A204.1 (cell line): ENCODE results near the gene ACOT7.
"Not testable (repeated sequence)": the region's sequence is repeated elsewhere in the genome, so short reads cannot be mapped to it uniquely, and the experiment has no call there.

Experiments
- FAIRE-seq: peaks from 2 replicates; lab custom pipeline; 2012; peaks lifted over from hg19 to GRCh38; lab: Jason Lieb, UNC

ACOT7 gene

DNA sequence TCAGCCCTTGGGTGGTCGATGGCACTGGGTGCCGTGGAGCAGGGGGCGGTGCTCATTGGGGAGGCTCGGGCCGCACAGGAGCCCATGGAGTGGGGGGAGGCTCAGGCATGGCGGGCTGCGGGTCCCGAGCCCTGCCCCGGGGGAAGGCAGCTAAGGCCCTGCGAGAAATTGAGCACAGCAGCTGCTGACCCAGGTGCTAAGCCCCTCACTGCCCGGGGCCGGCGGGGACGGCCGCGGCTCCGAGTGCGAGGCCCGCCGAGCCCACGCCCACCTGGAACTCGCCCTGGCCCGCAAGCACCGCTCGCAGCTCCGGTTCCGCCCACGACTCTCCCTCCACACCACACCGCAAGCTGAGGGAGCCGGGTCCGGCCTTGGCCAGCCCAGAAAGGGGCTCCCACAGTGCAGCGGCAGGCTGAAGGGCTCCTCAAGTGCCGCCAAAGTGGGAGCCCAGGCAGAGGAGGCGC is 2.2 kb upstream of the ACOT7 start:
- FAIRE-seq, result not testable (repeated sequence)

DNA sequence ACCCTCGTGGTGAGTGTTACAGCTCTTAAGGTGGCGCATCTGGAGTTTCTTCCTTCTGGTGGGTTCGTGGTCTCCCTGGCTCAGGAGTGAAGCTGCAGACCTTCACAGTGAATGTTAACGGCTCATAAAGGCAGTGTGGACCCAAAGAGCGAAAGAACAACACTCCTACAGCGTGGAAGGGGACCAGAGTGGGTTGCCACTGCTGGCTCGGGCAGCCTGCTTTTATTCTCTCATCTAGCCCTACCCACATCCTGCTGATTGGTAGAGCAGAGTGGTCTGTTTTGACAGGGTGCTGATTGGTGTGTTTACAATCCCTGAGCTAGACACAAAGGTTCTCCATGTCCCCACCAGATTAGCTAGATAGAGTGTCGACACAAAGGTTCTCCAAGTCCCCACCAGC is 1.6 kb upstream of the ACOT7 start:
- FAIRE-seq, result not testable (repeated sequence)

DNA sequence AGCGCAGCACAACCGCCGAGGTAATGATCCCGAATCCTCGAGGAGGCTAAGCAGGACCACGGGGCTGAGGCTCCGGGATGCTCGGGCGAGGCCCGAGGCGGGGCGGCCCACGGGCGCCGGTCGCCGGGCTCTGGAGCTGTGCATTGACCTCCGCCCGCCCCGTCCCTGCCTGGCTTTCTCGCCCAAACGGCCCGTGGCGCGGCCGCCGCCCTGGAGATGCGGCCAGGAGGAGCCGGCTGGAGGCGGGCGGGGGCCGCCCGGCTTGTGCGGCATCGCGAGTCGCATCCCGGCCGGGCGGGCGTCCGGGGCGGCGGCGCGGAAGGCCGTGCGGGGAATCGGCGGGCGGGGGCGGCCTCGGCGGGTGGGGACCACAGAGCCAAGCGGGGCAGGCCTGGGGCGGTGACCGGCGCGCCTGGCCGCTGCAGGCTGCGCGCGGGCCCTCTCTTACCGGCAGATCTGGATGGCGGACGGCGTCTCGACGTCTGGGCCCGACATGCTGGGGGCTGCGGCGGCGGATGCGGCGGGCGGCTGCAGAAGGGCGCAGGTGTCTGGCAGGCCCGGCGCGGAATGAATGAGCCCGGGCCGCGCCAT is 663 bp downstream of the ACOT7 start:
- no peak for FAIRE-seq

DNA sequence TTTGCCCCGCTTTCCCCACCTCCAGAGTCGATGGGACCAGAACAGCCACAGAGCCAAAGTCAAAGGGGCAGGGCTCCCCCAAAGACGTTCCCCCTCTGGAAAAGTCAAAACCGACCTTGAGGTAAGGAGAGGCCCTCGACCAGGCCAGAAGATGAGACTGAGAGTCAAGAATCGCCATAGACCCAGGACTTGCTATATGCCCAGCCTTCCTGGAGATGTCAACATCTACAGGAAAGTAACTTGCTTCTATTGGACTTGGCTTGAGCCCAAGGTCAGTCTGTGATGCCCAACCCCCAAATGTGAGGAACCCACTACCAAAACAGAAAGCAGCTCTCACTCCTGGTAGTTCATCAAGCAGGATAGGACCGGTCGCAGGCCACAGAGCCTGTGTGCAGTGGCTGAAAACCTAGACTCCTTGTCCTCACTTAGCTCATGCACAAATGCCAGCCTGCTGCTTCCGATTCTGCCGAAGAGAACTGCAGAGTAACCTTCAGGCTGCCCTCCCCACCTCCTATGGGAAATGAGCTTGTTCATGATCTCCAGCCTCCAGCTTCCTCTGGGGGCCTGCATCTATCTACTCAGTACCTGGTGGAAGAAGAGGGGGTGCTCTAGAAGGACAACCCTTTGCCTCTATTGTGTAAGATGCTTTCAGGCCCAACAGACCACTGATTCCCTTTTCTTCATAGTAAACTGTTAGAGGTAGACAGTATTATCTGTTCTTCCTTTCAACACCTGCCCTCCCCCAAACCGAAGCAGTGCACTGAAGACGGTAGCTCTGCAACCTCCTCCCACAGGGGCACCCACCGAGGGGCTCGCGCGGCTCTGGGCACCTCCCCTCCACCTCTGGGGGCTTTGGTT is 1.4 kb downstream of the ACOT7 start:
- no peak for FAIRE-seq

DNA sequence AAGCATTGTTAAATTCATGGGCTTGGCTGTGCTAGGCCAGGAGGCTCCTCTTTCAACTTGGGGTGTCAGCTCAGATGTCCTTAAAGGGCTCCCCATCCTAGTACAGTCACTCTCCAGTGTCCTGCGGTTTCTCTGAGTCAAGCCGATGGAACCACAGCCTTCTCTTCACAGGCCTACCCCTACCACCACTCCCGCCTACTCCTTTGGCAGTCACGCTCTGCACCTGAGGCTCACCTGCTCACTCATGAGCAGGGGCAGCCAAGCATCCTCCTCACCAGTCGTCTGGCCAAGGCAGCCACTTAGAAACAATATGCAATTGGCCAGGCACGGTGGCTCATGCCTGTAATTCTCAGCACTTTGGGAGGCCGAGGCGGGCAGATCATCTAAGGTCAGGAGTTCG is 3.6 kb downstream of the ACOT7 start:
- no peak for FAIRE-seq

DNA sequence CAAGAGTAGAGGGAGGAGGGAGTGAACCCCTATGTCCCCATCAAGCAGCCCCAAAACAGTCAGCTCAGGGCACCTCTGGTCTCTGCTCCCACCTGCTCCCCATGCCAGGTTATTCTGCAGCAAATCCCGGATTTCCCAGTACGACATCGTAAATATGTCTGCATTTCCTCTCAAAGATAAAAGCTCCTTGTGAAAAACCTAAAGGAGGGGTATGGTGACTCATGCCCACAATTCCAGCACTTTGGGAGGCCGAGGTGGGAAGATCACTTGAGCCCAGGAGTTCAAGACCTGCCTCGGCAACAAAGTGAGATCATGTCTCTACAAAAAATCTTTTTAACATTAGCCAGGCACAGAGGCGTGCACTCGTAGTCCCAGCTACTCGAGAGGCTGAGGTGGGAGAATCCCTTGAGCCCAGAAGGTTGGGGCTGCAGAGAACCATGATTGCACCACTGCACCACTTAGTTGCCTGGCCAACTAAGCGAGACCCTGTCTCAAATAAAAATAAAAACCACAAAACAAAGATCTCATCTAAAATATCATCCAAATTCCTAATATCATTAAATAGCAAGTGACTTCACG is 7.1 kb downstream of the ACOT7 start:
- no peak for FAIRE-seq

DNA sequence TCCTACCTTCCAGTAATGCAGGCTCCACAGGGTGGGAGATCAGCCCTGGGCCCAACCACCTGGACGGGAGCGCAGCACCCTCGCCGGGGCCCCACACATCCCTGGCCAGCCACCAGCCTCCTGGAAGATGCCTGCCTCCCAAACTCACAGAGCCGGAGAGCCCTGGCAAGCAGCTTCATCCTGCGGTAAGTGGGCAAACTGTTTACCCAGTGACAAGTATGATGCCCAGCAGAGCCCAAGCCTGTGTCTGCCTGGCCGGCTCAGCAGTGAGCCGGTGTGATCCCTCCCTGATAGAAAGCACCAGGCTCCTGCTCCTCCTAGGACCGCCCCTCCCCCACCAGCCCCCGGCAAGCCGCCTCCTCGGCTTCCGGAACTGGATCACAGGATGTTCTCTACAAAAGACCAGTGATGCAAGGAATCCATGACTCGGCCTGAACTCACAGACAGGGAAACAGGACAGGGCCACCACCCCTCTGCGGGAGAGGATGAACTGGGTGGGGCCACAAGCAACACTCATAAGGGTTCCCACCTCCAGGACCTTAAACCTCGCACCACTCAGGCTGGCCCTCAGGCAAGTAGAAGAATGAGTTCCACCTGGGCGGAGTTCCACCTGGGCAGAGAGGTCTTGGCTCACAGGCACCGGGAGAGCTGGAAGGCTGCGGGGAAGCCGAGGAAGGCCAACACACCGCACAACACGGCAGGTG is 7.9 kb downstream of the ACOT7 start:
- no peak for FAIRE-seq

DNA sequence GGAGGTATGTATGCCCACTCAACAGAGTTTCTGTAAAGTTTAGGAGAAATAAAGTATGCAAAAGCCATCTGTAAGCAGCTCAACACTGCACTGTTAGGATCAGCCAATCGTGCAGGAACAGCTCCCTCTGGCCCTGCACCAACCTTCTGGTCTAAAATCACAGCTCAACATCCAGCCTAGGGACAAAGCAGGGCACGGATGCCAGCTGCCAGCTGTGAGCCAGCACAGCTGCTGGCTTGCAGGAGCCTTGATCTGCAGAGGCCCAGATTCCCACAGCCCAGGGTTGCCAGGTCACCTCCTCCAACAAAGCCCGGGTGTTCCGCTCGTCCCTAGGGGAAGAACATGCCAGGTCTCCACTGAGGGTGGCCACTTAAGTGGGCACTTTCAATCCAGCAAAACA is 8.6 kb downstream of the ACOT7 start:
- FAIRE-seq, result no peak

DNA sequence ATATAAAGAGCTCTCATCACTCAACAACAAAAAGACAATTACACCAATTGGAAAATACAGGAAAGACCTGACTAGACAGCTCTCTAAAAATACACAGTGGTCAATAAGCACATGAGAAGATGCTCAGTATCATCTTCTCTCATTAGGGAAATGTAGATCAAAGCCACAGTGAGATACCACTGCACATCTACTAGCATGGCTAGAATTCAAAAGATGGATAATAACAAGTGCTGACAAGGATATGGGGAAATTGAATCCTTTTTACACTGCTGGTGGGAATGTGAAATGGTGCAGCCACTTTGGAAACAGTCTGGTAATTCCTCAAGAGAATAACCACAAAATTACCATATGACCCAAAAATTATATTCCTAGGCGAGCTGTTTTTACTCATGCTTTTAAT is 9.4 kb downstream of the ACOT7 start:
- FAIRE-seq, result no peak

DNA sequence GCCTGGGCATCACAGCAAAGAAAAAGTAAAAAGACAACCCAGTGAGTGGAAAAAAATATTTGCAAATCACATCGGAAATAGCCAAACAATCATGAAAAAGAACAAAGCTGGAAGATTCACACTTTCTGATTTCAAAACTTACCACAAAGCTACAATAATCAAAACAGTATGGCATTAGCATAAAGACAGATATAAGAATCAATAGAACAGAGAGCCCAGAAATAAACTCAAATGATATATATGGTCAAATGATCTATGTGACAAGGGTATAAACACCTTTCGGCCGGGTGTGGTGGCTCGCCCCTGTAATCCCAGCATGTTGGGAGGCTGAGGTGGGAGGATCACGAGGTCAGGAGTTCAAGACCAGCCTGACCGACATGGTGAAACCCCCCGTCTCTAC is 13.5 kb downstream of the ACOT7 start:
- FAIRE-seq, result no peak

DNA sequence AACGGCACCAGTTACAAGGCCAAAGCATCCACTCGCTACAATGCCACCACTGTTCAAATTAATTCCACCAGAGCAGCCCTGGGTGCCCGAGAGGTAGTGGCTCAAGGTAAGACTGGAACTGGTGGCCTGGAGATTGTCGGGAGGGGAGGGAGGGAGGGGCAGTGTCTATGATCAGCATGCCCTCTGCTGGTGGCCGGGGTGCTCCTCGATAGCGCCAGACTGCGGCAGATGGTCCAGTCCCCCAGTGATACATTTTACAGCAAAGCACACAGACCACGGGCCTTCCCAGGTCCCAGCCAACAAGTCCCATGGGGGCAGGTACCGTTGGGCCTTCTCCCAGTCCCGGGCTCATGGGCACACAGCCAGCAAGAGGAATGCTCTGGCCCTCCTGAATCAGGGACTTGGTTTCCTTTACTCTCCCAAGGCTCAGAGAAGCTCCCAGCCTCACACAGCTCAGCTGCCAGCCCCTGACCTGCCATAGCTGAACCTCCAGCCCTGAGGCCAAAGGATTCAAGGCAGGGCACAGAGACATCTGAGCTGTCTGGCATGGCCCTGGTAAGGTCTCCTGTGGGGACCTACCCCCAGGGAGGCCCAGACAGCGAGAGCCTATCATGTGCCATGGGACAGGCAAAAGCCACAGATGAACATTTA is 15.3 kb downstream of the ACOT7 start:
- no peak for FAIRE-seq

DNA sequence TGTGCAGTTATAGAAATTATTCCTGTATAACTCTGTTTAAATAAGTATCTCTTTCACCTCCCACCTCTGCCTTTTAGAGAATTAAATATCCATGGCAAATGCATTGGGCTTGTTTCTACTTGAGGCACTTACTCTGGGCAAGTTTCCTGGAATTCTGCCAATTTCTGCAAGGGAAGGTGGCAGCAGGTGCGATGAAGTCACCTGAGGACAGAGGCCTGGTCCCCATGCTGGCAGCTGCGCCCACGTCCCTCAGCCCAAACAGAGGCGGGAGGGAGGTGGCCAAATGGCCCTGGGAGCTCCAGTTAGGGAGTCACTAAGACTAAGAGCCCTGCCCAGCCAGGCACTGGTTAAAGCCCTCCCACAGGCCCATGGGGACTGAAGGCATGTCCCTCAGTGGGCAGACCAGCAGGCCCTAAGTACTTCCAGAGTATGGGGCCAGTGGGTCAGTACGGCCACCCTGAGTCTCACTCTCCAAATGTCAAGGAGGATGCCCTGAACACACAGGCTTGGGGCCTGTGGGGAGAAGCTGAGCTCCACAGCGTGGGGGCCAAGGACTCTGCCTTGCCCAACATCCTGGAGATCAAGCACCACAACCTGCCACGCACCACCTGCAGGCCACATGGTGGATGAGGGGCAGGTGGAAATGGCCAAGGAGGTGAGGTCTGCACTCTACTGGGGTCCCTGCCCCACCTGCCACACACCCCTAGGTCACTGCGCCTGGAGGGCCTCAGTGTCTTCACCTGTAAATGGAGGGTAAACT is 19.4 kb downstream of the ACOT7 start:
- FAIRE-seq, result no peak

DNA sequence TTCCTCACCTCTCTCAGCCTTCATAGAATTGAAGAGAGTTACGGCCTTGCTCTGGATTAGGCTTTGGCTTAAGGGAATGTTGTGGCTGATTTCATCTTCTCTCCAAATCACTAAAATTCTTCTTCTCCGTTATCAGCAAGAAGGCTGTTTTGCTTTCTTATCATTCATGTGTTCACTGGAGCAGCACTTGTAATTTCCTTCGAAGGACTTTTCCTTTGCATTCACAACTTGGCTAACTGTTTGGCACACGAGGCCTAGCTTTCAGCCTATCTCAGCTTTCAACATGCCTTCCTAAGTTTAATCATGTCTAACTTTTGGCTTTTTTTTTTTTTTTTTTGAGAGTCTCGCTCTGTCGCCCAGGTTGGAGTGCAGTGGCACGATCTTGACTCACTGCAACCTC is 21.3 kb downstream of the ACOT7 start:
- not testable (repeated sequence) for FAIRE-seq

DNA sequence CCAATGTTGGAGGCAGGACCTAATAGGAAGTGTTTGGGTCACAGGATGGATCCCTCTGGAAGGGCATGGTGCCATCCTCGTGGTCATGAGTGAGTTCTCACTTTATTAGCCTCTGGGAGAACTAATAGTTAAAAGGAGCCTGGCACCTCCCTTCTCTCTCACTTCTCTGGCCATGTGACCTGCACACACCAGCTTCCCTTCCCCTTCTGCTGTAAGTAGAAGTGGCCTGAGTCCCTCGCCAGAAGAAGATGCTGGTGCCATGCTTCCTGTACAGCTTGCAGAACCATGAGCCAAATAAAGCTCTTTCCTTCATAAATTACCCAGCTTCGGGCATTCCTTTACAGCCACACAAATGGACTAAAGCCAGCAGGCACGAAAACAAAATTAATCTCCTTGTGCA is 23.6 kb downstream of the ACOT7 start:
- FAIRE-seq, result no peak

DNA sequence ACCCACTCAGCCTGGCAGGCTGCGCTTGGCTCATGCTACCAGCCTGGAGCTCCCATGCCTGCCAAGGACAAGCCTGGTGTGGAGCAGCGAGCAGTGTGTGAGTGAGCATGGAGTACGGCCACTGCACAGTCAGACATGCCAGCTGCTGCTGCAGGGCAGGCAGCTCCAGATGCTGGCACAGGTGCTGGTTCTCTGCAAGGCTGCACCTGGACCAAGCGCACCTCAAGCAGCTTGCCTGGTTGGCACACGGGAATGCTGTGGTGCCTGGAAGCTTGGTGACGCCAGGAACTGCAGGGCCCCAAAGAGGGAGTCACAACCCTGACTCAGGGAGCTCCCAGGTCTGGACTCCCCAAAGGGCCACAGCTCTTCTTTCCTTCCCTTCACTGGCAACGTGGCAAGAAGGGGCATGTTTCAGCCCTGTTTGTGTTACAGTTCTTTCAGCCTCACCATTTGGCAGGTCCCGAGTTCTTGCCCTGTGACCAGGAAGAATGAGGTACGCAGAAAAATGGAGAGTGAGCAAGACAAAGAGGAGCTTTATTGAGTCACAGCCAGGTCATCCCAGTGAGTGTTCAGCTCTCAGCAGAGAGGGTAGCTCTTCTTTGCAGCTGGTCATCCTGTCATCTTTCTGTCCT is 26.1 kb downstream of the ACOT7 start:
- FAIRE-seq, result no peak

DNA sequence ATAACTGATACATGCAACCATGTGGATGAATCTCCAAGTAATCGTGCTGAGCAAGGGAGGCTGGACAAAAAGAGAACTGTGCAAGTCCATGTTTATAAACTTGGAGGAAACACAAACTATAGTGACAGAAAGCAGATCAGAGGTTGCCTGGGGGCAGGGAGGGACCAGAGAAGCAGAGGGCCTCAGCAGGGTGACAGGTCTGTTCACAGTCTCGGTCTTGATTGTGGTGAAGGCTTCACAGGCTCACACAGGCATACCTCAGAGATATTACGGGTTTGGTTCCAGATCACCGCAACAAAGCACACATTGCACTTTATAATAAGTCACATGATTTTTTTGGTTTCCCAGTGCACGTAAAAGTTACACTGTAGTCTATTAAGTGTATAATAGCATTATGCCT is 28.5 kb downstream of the ACOT7 start:
- FAIRE-seq, result no peak

DNA sequence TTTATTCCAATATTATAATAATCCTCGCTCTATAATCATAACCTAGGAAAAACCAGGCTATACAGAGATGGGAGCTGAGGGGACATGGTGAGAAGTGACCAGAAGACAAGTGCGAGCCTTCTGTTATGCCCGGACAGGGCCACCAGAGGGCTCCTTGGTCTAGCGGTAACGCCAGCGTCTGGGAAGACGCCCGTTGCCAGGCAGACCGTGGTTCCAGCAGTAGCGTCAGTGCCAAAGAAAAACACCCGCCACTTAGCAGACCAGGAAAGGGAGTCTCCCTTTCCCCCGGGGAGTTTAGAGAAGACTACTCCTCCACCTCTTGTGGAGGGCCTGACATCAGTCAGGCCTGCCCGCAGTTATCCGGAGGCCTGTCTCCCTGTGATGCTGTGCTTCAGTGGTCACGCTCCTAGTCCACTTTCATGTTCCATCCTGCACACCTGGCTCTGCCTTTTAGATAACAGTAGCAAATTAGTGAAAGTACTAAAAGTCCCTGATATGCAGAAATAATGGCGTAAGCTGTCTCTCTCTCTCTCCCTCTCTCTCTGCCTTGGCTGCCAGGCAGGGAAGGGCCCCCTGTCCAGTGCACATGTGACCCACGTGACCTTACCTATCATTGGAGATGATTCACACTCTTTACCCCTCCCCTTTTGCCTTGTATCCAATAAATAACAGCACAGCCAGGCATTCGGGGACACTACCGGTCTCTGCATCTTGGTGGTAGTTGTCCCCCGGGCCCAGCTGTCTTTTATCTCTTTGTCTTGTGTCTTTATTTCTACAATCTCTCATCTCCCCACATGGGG is 30.3 kb downstream of the ACOT7 start:
- FAIRE-seq, result peak; percentile 52

DNA sequence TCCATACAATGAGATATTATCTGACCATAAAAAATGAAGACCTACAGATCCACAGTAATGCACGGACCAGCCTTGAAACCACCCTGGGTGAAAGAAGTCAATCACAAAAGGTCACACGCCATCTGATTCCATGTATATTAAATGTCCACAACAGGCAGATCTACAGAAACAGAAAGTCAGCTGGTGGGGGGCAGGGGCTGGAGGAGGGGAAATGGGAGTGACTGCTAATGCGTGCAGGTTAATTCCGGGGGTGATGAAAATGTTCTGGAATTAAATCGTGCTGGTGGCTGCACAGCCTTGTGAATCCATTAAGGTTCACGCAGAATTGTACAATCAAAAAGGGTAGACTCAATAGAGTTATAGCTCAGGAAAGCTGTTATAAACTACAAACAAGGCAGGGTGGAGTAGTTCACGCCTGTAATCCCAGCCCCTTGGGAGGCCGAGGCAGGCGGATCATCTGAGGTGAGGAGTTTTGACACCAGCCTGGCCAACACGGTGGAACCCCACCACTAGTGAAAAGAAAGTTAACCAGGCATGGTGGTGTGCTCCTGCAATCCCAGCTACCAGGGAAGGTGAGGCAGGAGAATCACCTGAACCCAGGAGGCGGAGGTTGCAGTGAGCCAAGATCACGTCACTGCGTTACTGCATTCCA is 32.3 kb downstream of the ACOT7 start:
- no peak for FAIRE-seq

DNA sequence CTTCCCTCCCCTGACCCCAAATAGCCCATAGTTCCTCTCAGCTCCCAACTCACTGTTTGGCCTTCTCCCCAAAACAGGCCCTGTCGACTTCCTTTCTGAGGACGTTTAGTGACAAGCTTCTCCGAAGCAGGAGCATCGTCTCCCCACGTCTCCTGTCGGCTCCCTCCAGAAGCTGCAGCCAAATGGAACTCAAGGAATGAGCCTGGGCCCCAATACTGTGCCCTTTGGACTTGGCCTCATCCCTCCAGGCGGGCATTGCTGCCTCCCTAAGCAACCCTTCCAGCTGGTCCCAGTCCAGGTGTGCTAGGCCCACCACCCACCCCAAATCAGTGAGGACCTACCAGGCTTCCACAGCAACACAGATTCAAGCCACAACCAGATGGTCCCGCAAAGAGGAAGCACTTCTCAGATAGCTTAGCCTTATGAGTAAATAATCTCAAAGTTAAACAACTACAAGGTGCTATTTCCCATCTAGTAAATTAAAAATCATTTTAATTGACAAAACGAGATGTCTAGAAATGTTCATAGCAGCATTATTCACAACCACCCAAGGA is 33.0 kb downstream of the ACOT7 start:
- FAIRE-seq, result no peak

DNA sequence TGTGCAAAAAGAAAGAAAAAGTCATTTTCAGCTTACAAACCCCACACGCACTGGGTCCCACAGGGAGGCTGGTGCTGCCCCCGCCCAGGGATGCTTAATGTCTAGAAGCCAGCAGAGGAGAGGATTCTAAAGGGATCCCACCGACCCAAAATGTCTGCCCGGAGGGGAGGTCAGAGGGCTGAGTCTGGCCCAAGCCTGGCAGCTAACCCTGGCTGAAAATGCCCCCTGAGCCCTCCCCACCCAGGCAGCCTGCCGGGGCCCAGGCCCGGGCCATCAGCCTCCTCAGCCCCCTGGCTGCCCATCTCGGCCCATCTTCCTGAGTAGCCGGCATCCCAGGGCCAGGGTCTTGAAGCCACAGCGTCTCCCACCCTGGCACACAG is 33.5 kb downstream of the ACOT7 start:
- FAIRE-seq, result no peak
